Hepatocyte (in vitro differentiated cells): ENCODE measurements around the gene S100A7. TPM values are rescaled to one million over a fixed set of nuclear protein-coding genes. Genes with fewer than 3 reads are reported as not detected.

Experiments used
- DNase-seq: peaks from one replicate; pipeline ENCODE4 v3.0.0-alpha.2; 2016; ENCODE audit warnings: low spot score
- H2AFZ ChIP-seq: fragments of 200-600 bp; sonication (generic); 2 replicates; pipeline ENCODE4 v1.6.0; 2016; ENCODE audit warnings: antibody characterized with exemption, mild to moderate bottlenecking
- H3K27ac ChIP-seq: fragments of 200-600 bp; sonication (generic); 2 replicates; pipeline ENCODE4 v1.5.1; 2016; ENCODE audit warnings: mild to moderate bottlenecking
- H3K27me3 ChIP-seq: fragments of 200-600 bp; sonication (generic); 2 replicates; pipeline ENCODE4 v1.6.1; 2016
- H3K36me3 ChIP-seq: fragments of 200-600 bp; sonication (generic); replicated peaks from 2 replicates; pipeline ENCODE4 v1.5.1; 2016; ENCODE audit warnings: low read depth; ENCODE audit not compliant: insufficient read depth
- H3K4me1 ChIP-seq: fragments of 200-600 bp; sonication (generic); 2 replicates; pipeline ENCODE4 v1.5.1; 2016; ENCODE audit warnings: mild to moderate bottlenecking, moderate library complexity; ENCODE audit not compliant: insufficient read depth
- H3K4me2 ChIP-seq: fragments of 200-600 bp; sonication (generic); 2 replicates; pipeline ENCODE4 v1.6.0; 2016
- H3K4me3 ChIP-seq: fragments of 200-600 bp; sonication (generic); 2 replicates; pipeline ENCODE4 v1.5.1; 2016; ENCODE audit warnings: mild to moderate bottlenecking
- H3K79me2 ChIP-seq: fragments of 200-600 bp; sonication (generic); 2 replicates; pipeline ENCODE4 v1.6.0; 2017; ENCODE audit warnings: mild to moderate bottlenecking
- H3K9me2 ChIP-seq: fragments of 200-600 bp; sonication (generic); replicated peaks from 2 replicates; pipeline ENCODE4 v1.6.0; 2017; ENCODE audit warnings: mild to moderate bottlenecking; ENCODE audit not compliant: insufficient read depth
- H3K9me3 ChIP-seq: fragments of 200-600 bp; sonication (generic); 2 replicates; pipeline ENCODE4 v1.5.1; 2016; ENCODE audit warnings: low read depth, mild to moderate bottlenecking
- H4K20me1 ChIP-seq: fragments of 200-600 bp; sonication (generic); 2 replicates; pipeline ENCODE4 v1.6.0; 2016; ENCODE audit warnings: mild to moderate bottlenecking; ENCODE audit not compliant: insufficient read depth, poor library complexity, severe bottlenecking
- EZH2 ChIP-seq: fragments of 200-600 bp; sonication (generic); IDR thresholded peaks from 2 replicates; pipeline ENCODE4 v1.6.1; 2016; ENCODE audit warnings: antibody characterized with exemption, mild to moderate bottlenecking, borderline replicate concordance
- EZH2phosphoT487 ChIP-seq: fragments of 200-600 bp; sonication (generic); IDR thresholded peaks from one replicate; pipeline ENCODE4 v1.6.1; 2018; ENCODE audit warnings: antibody characterized with exemption, mild to moderate bottlenecking, low read depth, moderate library complexity; ENCODE audit not compliant: unreplicated experiment, severe bottlenecking
- WGBS: methylation state at CpG from one replicate; pipeline ENCODE4 v1.1.6; 2016; ENCODE audit warnings: low lambda C conversion rate; ENCODE audit errors: missing lambda C conversion rate; 5-methylcytosine and 5-hydroxymethylcytosine counted together
- polyA plus RNA-seq: library from polyadenylated mRNA; unstranded; fragments of >200 nt; fragmentation: Nextera tagmentation; extraction: Ambion mirVana; gene quantifications from 2 replicates; pipeline ENCODE4 v1.2.1, GENCODE V29; 2016
- total RNA-seq: library from RNA; depleted of rRNA; stranded (reverse); fragments of >200 nt; gene quantifications from 2 replicates; pipeline ENCODE4 v1.2.3, GENCODE V29; 2014
- TF ChIP-seq, protein P1 (sequence below): fragments of 200-600 bp; sonication (generic); IDR thresholded peaks from 2 replicates; pipeline ENCODE4 v1.5.1; 2016; ENCODE audit warnings: antibody characterized with exemption, mild to moderate bottlenecking; ENCODE audit not compliant: poor library complexity

Gene S100A7
- total and polyA plus RNA-seq, 2 experiments from 2014 or later, result 0.60 to 1.0 TPM

DNA sequence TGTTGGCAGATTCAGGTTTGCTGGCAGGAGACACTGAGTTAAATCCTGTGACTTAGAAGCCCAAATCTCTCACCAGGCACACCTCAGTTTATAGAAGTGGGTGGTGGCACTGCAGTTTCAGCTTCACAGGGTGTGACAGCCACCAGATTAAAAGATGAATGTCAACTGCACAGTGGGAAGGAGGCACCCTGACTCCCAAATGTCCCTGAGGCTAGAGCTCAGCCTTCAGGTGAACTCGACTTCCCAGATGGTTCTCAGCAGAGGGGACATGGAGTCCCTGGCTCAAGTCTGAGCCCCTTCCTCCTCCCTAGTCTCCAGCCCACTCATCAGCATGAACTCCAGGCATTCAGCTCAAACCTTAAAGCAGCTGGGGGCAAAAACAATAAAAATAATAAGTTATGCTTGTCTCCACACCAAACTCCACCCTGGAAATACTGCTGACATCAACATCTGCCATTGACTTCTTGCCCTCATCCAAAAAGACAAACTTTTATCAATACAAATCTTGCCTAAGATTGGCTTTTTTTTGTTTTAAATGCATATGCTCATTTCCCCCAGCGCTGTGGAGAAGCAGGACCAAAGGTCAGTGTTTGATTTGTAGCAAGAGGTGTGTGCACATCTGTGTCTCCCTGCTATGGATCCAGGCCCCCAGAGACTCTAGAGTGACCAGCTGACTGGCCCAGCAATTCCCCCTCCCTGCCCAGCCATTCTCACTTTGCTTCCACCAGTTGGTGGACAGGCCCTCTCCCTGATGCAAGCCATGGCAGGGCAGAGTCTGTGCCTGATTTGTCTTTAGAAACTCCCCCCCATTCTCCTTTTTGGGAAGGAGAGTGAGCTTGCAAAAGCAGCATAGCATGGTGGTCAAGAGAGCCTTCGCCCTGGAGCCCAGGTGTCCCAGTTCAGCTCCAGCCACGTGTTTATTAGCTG is 18.5 kb upstream of the S100A7 start:
- Histone ChIP-seq H3K4me1 (peaks cover 4% of the 10 kb centered on the region), H3K9me3 (no peaks in the 10 kb centered on the region), H3K4me3 (no peak overlapping the region), H3K4me2 (no peak overlapping the region), H2AFZ (no peak overlapping the region), H3K79me2 (no peaks in the 10 kb centered on the region), H3K9me2 (no peaks in the 10 kb centered on the region), H3K27me3 (peaks cover 2% of the 10 kb centered on the region), H4K20me1 (no peaks in the 10 kb centered on the region), H3K36me3 (no peaks in the 10 kb centered on the region), H3K27ac (peak overlapping the region; percentile 9)
- WGBS, result 49% methylated on average over 4 of the region's 4 CpGs
- TF ChIP-seq, protein P1, sequence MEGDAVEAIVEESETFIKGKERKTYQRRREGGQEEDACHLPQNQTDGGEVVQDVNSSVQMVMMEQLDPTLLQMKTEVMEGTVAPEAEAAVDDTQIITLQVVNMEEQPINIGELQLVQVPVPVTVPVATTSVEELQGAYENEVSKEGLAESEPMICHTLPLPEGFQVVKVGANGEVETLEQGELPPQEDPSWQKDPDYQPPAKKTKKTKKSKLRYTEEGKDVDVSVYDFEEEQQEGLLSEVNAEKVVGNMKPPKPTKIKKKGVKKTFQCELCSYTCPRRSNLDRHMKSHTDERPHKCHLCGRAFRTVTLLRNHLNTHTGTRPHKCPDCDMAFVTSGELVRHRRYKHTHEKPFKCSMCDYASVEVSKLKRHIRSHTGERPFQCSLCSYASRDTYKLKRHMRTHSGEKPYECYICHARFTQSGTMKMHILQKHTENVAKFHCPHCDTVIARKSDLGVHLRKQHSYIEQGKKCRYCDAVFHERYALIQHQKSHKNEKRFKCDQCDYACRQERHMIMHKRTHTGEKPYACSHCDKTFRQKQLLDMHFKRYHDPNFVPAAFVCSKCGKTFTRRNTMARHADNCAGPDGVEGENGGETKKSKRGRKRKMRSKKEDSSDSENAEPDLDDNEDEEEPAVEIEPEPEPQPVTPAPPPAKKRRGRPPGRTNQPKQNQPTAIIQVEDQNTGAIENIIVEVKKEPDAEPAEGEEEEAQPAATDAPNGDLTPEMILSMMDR, result no peak
- TF ChIP-seq EZH2phosphoT487, result no peak
- TF ChIP-seq EZH2, result no peak
- DNase-seq, result no peak

DNA sequence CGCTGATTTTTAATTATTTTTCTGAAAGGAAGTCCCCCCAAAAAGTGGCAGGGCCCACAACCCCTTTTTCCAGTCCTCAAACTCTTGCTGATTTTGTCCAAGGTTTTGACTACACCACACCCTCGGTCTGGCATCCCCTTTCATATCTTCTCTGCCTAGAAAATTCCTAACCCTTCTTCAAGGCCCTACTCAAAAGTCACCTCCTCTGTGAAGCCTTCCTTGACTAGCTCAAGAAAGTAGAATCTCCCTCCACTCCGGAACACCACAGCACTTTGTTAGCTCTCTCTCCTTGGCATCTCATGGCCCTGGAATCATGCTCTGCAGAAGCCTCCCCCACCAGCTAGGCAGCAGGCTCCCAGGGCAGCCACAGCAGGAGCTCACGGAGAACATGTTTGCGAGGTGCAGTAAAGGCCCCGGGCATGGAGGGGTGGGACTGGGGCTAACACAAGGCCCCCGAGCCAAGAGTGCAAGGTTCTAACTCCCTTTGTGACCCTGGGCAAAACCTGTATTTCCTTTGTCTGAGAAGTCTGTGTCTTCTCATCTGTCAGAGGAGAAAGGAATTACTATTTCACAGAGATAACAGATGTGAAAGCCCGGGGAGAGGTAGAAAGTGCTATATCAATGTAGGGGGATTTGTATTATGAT is 17.7 kb upstream of the S100A7 start:
- no peak for TF ChIP-seq EZH2phosphoT487
- no peak for TF ChIP-seq EZH2
- TF ChIP-seq, protein P1, result no peak
- Histone ChIP-seq H3K4me1 (peaks cover 4% of the 10 kb centered on the region), H3K4me2 (no peak overlapping the region), H4K20me1 (no peaks in the 10 kb centered on the region), H3K27ac (no peak overlapping the region), H3K4me3 (no peak overlapping the region), H3K36me3 (no peaks in the 10 kb centered on the region), H3K79me2 (no peaks in the 10 kb centered on the region), H3K9me2 (no peaks in the 10 kb centered on the region), H3K27me3 (peaks cover 2% of the 10 kb centered on the region), H3K9me3 (no peaks in the 10 kb centered on the region), H2AFZ (no peak overlapping the region)
- no peak for DNase-seq
- 43% methylated on average over 8 of the region's 8 CpGs for WGBS

DNA sequence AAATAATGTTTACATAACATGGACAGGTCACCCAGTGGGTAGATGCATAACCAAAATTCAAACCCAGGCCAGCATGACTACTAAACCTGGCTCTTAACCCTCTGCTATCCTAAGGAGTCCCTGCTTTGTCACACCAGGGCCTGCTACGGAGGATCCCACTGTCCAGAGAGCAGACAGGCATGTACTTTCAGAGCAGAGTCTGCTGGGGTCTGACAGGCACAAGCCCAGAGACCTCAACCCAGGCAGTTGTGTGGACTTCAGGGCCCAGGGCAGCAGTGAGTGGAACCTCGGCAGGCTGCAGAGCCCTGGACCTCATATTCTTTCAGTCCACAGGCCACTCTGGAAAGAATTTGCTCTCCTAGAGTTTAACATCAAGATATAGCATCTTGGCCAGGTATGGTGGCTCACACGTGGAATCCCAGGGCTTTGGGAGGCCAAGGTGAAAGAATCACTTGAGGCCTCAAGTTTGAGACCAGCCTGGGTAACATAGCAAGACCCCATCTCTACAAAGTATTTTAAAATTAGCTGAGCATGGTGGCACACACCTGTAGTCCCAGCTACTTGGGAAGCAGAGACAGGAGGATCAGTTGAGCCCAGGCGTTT is 16.1 kb upstream of the S100A7 start:
- TF ChIP-seq EZH2phosphoT487, result no peak
- TF ChIP-seq, protein P1, result no peak
- TF ChIP-seq EZH2, result no peak
- H3K9me3 ChIP-seq, result no peaks in the 10 kb centered on the region
- H3K4me1 ChIP-seq, result peaks cover 4% of the 10 kb centered on the region
- H3K4me3 ChIP-seq, result no peak overlapping the region
- H3K36me3 ChIP-seq, result no peaks in the 10 kb centered on the region
- H3K4me2 ChIP-seq, result no peak overlapping the region
- 86% methylated on average over 4 of the region's 4 CpGs for WGBS
- peaks cover 2% of the 10 kb centered on the region for H3K27me3 ChIP-seq
- H3K27ac ChIP-seq, result no peak overlapping the region
- no peaks in the 10 kb centered on the region for H3K79me2 ChIP-seq
- DNase-seq, result no peak
- H3K9me2 ChIP-seq, result no peaks in the 10 kb centered on the region
- H4K20me1 ChIP-seq, result no peaks in the 10 kb centered on the region
- no peak overlapping the region for H2AFZ ChIP-seq
